ENCODE data around the gene RNU1-1.
"Not testable (repeated sequence)": the region's sequence is repeated elsewhere in the genome, so short reads cannot be mapped to it uniquely, and the experiment has no call there.

RNU1-1 gene

GRCh38 chr1:16484931-16485330, 29.2 kb downstream of the RNU1-1 start:
- TF ChIP-seq CTCF (IDR thresholded peaks at IDR 0.05; ENCODE audit: control insufficient read depth, extremely low read depth, insufficient read depth) = no peak
- no peak for DNase-seq (ENCODE audit: low read depth)
- no peak overlapping the region for H3K4me3 ChIP-seq (ENCODE audit: low read depth, low read length)

- no peak for DNase-seq (ENCODE audit: low read depth)
- no peak for TF ChIP-seq CTCF (IDR thresholded peaks at IDR 0.05; ENCODE audit: control insufficient read depth, extremely low read depth, insufficient read depth)
- H3K4me3 ChIP-seq (ENCODE audit: low read depth, low read length) = no peak overlapping the region
Measured at GRCh38 chr1:16484501-16484835, 29.6 kb downstream of the RNU1-1 start.

- not testable (repeated sequence) for DNase-seq (ENCODE audit: low read depth); H3K4me3 ChIP-seq (ENCODE audit: low read depth, low read length)
Measured at GRCh38 chr1:16483639-16484500, 30.2 kb downstream of the RNU1-1 start.

GRCh38 chr1:16483146-16483545, 30.9 kb downstream of the RNU1-1 start:
- not testable (repeated sequence) for H3K4me3 ChIP-seq (ENCODE audit: low read depth, low read length); DNase-seq (ENCODE audit: low read depth)

GRCh38 chr1:16478091-16478490, 36.0 kb downstream of the RNU1-1 start:
- no peak overlapping the region for H3K4me3 ChIP-seq (ENCODE audit: low read depth, low read length)
- no peak for TF ChIP-seq CTCF (IDR thresholded peaks at IDR 0.05; ENCODE audit: control insufficient read depth, extremely low read depth, insufficient read depth)
- DNase-seq (ENCODE audit: low read depth) = no peak

- not testable (repeated sequence) for DNase-seq (ENCODE audit: low read depth); H3K4me3 ChIP-seq (ENCODE audit: low read depth, low read length)
Measured at GRCh38 chr1:16475771-16476770, 38.0 kb downstream of the RNU1-1 start.

GRCh38 chr1:16474891-16475290, 39.2 kb downstream of the RNU1-1 start:
- not testable (repeated sequence) for H3K4me3 ChIP-seq (ENCODE audit: low read depth, low read length); DNase-seq (ENCODE audit: low read depth)

- no peak for TF ChIP-seq CTCF (IDR thresholded peaks at IDR 0.05; ENCODE audit: control insufficient read depth, extremely low read depth, insufficient read depth)
- H3K4me3 ChIP-seq (ENCODE audit: low read depth, low read length) = no peak overlapping the region
- DNase-seq (ENCODE audit: low read depth) = no peak
Measured at GRCh38 chr1:16474166-16474800, 39.8 kb downstream of the RNU1-1 start.
